Fibroblast of the aortic adventitia (primary cell): ENCODE measurements around the gene SLC35A2. TPM values are rescaled to one million over a fixed set of nuclear protein-coding genes. Genes with fewer than 3 reads are reported as not detected.

Experiments used
- DNase-seq: peaks from one replicate; pipeline ENCODE4 v3.0.0-alpha.2; 2010; ENCODE audit warnings: low read depth
- H3K4me3 ChIP-seq: 2 replicates; pipeline ENCODE4 v1.5.1; 2011; ENCODE audit warnings: low read depth, mild to moderate bottlenecking, control low read depth, low read length, moderate library complexity
- CTCF ChIP-seq: IDR thresholded peaks from 2 replicates; pipeline ENCODE4 v1.5.1; 2011; ENCODE audit warnings: mild to moderate bottlenecking, low read length, control low read depth, inconsistent platforms; ENCODE audit not compliant: insufficient read depth
- total RNA-seq: library from RNA; depleted of rRNA; stranded (reverse); fragments of >200 nt; gene quantifications from 2 replicates; pipeline ENCODE4 v1.2.3, GENCODE V29; 2012; ENCODE audit warnings: low replicate concordance

SLC35A2 gene
- total RNA-seq, 1 donor, result 12.2 TPM

- peak; percentile 41 for DNase-seq
- peak overlapping the region; percentile 77 for H3K4me3 ChIP-seq
- no peak for TF ChIP-seq CTCF
Measured at GRCh38 chrX:48910926-48911411, 477 bp downstream of the SLC35A2 start.

GRCh38 chrX:48909703-48910294 is 1.6 kb downstream of the SLC35A2 start:
- H3K4me3 ChIP-seq, result no peak overlapping the region
- no peak for DNase-seq

GRCh38 chrX:48908600-48908999 is 2.8 kb downstream of the SLC35A2 start:
- no peak overlapping the region for H3K4me3 ChIP-seq
- DNase-seq, result no peak
- no peak for TF ChIP-seq CTCF

More at GRCh38 chrX:48909703-48910294, 1.6 kb downstream of the SLC35A2 start:
- TF ChIP-seq CTCF, result no peak

DNA sequence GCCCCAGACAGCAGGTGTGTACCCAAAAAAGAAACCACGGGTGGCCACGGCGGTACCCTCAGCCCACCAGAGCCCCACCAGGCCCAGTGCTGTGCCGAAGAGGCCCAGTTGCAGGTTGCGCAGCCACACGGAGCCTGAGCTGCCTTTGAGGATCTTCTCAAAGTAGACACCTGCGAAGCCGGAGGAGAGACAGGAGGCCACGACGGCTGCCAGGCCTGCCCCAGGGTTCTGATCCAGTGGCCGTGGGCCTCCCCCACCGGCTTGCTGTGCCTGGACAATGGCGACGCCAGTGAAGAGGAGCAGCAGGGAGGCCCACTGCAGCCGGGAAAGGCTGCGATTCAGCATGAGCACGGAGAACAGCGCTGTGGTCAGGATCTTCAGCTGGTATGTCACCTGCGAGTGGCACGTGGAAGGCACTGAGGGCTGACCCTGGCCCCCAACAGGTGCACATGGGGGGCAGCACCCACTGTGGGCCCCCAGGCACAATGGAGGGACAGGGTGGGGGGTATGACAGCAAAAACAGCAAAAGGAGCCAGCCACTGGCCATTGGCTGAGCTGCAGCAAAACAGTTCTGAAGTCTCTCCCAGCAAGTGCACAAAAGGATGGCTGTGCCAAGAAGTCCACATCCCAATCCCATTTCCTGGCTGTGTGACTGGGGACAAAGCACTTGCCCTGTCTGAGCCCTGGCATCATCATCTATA is 6.2 kb downstream of the SLC35A2 start:
- no peak for DNase-seq
- no peak overlapping the region for H3K4me3 ChIP-seq
- no peak for TF ChIP-seq CTCF

DNA sequence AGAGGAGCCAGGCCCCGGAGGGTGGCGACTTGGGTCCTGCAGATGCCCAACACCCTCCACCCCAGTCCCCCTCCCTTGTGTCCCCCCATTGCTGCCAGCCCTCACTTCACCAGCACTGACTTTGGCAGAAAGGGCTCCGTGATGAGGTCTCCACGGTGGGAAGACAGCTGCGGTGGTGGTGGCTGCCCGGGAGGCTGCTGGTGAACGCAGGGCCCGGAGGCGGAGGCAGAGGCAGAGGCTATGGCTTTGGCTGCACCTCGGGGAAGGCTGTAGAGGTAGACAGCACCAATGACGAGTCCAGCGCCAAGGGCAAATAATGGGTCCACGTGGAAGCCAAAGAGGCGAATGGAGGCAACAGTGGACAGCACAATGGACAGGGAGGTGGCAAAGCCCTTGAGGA is 6.8 kb downstream of the SLC35A2 start:
- H3K4me3 ChIP-seq, result no peak overlapping the region
- TF ChIP-seq CTCF, result no peak
- DNase-seq, result no peak

GRCh38 chrX:48904180-48904579 is 7.3 kb downstream of the SLC35A2 start:
- no peak for TF ChIP-seq CTCF
- no peak for DNase-seq
- H3K4me3 ChIP-seq, result no peak overlapping the region
